Jurkat, Clone E6-1 (cell line): ENCODE measurements around the gene AOAH.

ENCODE experiments used
- DNase-seq: peaks from one replicate; pipeline ENCODE4 v3.0.0-alpha.2; 2011; ENCODE audit warnings: low read depth, low spot score
- H3K4me3 ChIP-seq: 2 replicates; pipeline ENCODE4 v1.5.1; 2011; ENCODE audit warnings: mild to moderate bottlenecking, low read length, control low read depth, moderate library complexity

The AOAH gene

DNA sequence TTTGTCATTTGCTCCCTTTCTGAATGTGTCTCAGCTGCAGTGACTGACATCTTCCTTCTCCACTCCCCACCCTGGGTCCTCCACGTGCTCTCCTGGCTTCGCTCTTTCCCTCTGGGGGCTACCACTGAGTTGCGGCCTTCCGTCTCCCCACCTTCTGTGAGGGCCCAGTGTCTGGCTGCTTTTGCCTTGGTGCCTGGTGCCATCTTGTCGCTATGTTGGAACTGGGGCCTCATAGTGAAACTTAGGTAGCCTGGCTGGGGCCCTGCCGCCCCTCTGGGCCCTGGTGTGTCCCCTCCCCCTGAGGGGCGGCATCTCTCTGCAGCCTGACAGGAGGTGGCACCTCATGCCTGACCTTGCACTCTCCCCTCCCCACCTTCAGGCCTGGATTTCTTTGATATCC, 190.6 kb downstream of the AOAH start:
- H3K4me3 ChIP-seq = no peak overlapping the region
- no peak for DNase-seq

DNA sequence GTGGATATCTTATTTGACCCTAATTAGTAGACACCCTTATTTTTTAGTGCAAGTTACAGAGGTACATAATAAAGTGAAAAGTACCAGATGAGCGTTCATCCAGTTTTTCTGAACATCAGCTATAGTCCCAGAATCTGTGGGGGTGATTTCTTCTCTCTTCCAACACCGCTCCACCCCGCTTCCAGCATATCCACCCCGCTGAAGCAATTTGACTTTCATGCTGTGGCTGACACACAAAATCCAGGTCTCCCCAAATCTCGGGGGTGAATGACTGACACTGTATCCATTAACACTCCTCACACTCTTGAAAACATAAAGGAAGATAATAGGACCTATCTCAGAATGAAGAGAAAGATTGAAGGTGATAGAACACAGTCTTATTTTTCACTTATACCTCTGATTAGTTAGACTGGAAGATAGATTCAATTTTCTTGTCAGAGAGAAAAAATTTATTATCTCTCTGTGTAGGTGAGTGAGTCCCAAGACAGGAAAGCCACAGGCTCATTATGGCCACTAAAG, 191.3 kb downstream of the AOAH start:
- no peak overlapping the region for H3K4me3 ChIP-seq
- no peak for DNase-seq

- no peak for DNase-seq
- H3K4me3 ChIP-seq = no peak overlapping the region
These were observed 192.3 kb downstream of the AOAH start for GRCh38 chr7:36531951-36532350.

- no peak overlapping the region for H3K4me3 ChIP-seq
- DNase-seq = no peak
These were observed 193.8 kb downstream of the AOAH start for GRCh38 chr7:36530456-36530855.

- DNase-seq = peak; percentile 7
- H3K4me3 ChIP-seq = no peak overlapping the region
These were observed 196.8 kb downstream of the AOAH start for GRCh38 chr7:36527549-36527913.

GRCh38 chr7:36526863-36527548, 197.3 kb downstream of the AOAH start:
- no peak for DNase-seq
- H3K4me3 ChIP-seq = no peak overlapping the region

- no peak overlapping the region for H3K4me3 ChIP-seq
- DNase-seq = no peak
These were observed 200.8 kb downstream of the AOAH start for GRCh38 chr7:36523371-36524101.

DNA sequence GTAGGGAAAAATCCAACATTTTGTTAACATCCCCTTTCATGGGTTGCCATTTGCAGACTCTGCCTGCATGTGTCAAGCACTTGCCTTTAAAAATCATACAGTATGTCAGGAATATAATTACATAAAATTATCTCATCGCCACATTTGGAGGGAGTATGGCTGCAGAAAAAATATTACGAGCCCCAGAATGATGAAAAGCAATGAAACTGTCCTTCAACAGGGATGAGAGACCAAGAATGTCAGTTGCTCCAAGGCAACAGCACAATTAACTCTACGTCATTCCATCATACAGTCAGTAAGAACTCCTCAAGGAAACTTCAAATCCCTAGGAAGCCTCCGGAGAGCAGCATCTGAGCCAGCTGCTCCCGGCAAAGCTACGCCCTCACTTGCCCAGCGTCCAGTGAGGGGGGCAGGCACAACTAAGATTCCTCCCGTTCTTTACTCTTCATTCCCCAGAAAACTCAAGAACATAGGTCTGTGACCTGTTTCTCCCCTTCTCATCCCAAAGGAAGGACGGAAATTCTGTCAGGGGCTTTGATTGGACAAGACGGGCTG, 201.8 kb downstream of the AOAH start:
- H3K4me3 ChIP-seq = no peak overlapping the region
- DNase-seq = no peak

GRCh38 chr7:36521911-36522310, 202.4 kb downstream of the AOAH start:
- H3K4me3 ChIP-seq = no peak overlapping the region

DNA sequence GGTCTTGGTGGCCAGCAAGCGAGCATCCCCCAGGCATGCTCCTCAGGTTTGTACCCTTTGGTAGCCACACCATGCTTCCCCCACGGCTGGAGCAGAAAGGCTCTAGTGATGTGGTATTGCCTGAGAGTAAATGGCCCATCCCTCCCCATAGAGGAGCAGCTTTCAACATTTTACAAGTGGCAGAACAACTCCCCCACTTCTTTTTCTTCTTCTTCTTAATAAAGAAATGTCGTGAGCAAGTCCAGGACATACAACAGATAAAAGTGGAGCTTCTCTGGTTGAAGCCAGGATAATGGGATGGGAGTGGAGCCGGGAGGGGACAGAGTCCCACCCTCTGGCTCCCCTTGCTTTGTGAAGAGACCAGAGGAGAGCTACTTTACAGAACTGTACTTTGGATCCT, 203.2 kb downstream of the AOAH start:
- H3K4me3 ChIP-seq = no peak overlapping the region
- DNase-seq = no peak

More at GRCh38 chr7:36521911-36522310, 202.4 kb downstream of the AOAH start:
- DNase-seq = no peak

- DNase-seq = no peak
These were observed 208.4 kb downstream of the AOAH start for GRCh38 chr7:36515847-36516246.

DNA sequence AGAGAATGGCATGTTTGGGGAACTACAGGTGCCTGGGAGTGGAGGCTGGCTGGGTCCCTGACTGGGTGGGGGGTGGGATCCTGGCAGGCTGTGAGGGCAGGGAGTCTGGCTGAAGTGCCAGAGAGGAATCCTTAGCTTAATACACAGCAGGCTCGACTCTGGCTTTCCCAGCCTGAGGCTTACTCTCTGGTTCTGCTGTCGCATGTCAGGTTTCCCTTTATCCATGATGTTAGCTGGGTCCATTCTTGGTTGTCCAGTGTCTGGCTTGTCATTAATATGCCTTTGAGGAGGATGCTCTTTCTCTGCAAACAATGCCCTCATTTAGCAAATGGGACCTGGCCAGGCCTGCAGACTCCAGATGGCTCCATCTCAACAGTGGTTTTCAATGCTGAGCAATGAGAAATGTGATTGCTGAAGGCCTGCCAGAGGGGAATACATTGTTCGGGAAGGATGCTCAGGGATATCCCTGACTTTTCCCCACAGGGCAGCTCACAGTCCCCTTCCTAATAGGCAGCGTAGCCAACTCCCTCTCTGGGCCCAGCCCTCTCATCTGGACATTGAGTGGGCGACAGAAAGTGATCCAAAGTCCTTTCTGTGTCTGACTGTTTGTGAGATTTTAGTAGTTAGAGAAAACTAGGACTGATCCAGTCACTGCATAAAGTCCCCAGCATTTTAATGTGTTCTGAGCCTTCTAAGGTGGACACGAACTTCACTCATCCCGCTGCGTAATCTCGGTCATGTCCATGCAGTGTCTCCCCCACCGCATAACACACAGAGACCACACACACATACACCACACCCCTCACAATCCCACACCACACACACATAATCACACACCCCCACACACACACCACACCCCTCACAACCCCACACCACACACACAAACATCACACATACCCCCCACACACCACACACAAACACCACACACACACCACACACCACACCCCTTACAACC, 209.7 kb downstream of the AOAH start:
- no peak for DNase-seq
- no peak overlapping the region for H3K4me3 ChIP-seq

More at GRCh38 chr7:36515847-36516246, 208.4 kb downstream of the AOAH start:
- H3K4me3 ChIP-seq = no peak overlapping the region

DNA sequence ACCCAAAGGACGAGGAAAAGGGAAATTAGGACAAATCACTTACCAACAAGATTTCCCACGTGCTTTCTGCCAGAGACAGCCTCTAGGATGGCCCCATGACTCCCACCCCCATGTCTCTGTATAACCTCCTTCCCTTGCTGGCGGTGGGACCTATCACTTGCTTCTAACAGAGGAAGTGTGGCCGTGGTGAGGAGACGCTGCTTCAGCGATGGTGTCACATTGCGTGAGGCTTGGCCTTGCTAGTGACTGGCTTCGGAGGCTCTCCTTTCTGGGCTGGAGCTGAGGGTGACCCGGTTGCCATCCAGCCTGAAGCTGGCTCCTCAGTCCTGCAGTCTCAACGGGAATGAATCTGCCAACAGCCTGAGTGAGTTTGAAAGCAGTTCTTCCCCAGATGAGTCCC, 210.9 kb downstream of the AOAH start:
- no peak for DNase-seq
- no peak overlapping the region for H3K4me3 ChIP-seq

GRCh38 chr7:36512616-36513015, 211.7 kb downstream of the AOAH start:
- H3K4me3 ChIP-seq = no peak overlapping the region
- no peak for DNase-seq

DNA sequence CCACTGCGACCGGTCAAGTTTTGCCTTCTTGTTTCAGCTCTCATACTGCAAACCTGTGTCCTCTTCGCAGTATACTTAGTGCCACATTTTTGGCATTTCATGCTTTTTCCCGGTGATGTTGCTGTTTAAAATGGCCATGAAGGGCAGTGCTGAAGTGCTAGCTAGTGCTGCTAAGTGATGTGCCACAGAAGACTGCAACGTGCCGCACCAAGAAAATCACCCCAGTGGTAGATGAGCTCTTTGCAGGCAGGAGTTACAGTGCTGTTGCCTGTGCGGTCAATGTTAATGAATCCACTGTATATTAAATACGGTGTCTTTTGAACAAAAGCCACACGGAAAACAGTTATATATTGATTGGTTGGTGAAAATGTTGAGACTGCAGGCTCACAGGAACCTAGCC, 214.3 kb downstream of the AOAH start:
- no peak for DNase-seq
- H3K4me3 ChIP-seq = no peak overlapping the region

DNA sequence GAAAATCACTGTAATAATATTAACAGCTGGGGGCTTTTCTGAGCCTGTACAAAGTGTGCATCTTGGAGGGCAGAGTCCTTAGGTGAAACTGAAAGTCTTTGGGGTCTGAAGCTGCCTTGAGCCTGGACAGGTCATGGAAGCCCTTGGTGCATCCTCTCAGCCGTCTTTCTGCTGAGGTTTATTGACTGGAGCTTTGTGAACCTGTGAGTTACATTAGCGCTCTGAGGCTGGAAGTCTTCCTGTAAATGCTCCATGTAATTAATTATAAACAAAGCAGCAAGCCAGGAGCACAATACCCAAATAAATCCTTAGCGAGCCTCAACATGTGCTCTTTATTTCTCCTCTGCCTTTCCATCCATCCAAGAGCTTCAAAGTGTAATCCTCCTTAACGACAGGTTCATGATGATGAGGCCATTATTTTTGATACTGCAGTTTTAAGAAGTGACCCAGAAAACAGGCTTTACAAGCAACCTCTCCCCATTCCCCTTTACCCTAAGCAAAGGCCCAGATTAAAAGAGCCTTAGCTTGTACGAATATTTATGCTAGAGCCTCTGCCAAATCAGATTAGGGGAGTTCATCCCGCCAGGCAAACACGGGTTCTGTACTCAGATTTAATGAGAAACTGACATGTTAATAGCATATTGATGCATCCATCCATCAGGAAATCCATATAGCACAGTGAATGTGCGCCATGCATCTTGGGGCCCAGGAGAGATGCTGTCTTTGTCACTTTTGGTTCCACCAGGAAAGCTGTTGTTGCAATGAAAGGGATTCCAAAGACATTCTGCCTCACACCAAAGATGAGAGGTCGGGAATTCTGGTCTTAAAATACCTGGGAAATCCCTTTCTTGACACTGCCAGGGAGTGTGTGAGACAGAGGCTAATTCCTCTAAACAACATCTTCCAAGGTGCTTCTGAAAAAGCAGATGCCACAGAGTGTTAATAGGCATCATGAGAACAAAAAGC, 216.5 kb downstream of the AOAH start:
- H3K4me3 ChIP-seq = no peak overlapping the region
- DNase-seq = no peak

DNA sequence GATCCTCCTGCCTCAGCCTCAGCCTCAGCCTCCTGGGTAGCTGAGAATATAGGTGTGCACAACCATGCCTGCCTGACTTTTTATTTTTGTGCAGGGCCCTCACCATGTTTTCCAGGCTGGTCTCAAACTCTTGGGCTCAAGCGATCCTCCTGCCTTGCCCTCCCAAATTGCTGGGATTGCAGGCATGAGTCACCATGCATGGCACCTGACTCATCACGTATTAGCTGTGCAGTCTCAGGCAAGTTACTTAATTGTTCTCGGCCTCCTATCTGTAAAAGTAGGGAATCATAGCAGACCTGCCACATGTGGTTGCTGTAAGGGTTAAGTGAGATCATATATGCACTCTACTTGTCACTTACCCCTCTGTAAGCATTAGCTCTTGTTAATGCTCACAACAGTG, 217.5 kb downstream of the AOAH start:
- no peak overlapping the region for H3K4me3 ChIP-seq
- no peak for DNase-seq

DNA sequence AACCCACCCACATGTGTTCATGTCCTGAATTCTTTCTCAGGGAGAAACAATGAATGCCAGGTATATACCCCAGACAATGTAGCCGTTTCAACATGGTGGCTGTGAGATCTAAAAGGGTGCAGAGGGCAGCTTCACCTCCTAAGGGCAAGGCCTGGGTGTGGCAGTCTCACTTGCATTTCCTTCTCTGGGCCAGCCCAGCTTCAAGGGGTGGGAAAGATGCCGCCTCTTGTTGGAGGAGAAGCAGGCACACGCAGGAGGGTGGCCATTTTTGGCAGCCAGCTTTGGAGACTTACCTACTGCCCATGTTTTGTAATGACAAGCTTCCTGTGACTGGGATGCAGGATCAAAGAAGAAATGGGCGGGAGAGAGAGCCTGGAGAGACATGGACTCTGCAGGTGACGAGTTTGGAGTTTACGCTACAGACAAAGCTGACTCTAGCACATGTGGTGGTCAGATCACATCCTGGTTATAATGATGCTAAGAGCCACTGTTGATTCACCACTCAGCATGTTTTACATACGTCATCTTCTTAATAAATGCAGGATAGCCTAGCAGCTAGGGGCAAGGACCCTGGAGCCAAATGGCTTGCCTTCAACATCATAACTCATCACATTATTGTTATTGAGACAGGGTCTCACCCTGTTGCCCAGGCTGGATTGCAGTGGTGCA, 218.0 kb downstream of the AOAH start:
- no peak overlapping the region for H3K4me3 ChIP-seq
- no peak for DNase-seq
